CD14-positive monocyte (primary cell): ENCODE data around the gene IDS. TPM values are rescaled to one million over a fixed set of nuclear protein-coding genes. Genes with fewer than 3 reads are reported as not detected.
A peak's percentile ranks its signal among the peaks of the same experiment; 100 is the strongest.
"Not testable (repeated sequence)": the region's sequence is repeated elsewhere in the genome, so short reads cannot be mapped to it uniquely, and the experiment has no call there.

Source experiments
- DNase-seq, 3 donors: peaks; one replicate each; pipeline ENCODE4 v3.0.0-alpha.2; 2011 to 2022
- H2AFZ ChIP-seq: 2 replicates; pipeline ENCODE4 v1.6.0; 2012; ENCODE audit warnings: mild to moderate bottlenecking, low read depth, low read length, inconsistent platforms; ENCODE audit not compliant: insufficient read depth, poor library complexity, severe bottlenecking
- H3K27ac ChIP-seq, 2 donors: 1 replicate in 1 of 2; 2 replicates in 1 of 2; pipeline ENCODE4 v1.5.1; 2012 to 2013; ENCODE audit warnings: low read length in 2 of 2, control low read depth in 1 of 2, inconsistent platforms in 1 of 2, low read depth in 1 of 2, mild to moderate bottlenecking in 1 of 2
- H3K27me3 ChIP-seq, 2 donors: one replicate each; pipeline versions ENCODE4 v1.6.0 to v1.6.1; 2011 to 2013; ENCODE audit warnings: low read length in 2 of 2; ENCODE audit not compliant: control insufficient read depth in 2 of 2, insufficient read depth in 2 of 2
- H3K36me3 ChIP-seq, 2 donors: replicated peaks in 1 of 2; 1 replicate in 1 of 2; 2 replicates in 1 of 2; pipeline versions ENCODE4 v1.5.1 to v1.6.1; 2012 to 2013; ENCODE audit warnings: low read length in 2 of 2, control low read depth in 1 of 2, inconsistent platforms in 1 of 2, mild to moderate bottlenecking in 1 of 2; ENCODE audit not compliant: insufficient read depth in 2 of 2, control insufficient read depth in 1 of 2
- H3K4me1 ChIP-seq, 2 donors: 1 replicate in 1 of 2; 2 replicates in 1 of 2; pipeline versions ENCODE4 v1.5.1 to v1.6.1; 2012 to 2013; ENCODE audit warnings: low read length in 2 of 2, control low read depth in 1 of 2, inconsistent platforms in 1 of 2, mild to moderate bottlenecking in 1 of 2, moderate library complexity in 1 of 2; ENCODE audit not compliant: insufficient read depth in 2 of 2, control insufficient read depth in 1 of 2
- H3K4me2 ChIP-seq: replicated peaks from 2 replicates; pipeline ENCODE3; 2012; ENCODE audit warnings: low read length, moderate library complexity, mild to moderate bottlenecking; ENCODE audit not compliant: poor library complexity, severe bottlenecking; ENCODE audit errors: extremely low read depth
- H3K4me3 ChIP-seq, 3 experiments: fragments of 200-600 bp in 1 of 3; sonication (generic) in 1 of 3; replicated peaks in 1 of 3; 1 replicate in 2 of 3; 2 replicates in 1 of 3; pipeline ENCODE4 v1.5.1; 2011 to 2013; ENCODE audit warnings: low read length in 3 of 3, mild to moderate bottlenecking in 3 of 3, control low read depth in 2 of 3, low read depth in 2 of 3, inconsistent platforms in 1 of 3, moderate library complexity in 1 of 3
- H3K79me2 ChIP-seq: 2 replicates; pipeline ENCODE4 v1.6.0; 2012; ENCODE audit warnings: mild to moderate bottlenecking, control low read depth, inconsistent platforms, low read length, moderate library complexity; ENCODE audit not compliant: insufficient read depth
- H3K9ac ChIP-seq: 2 replicates; pipeline ENCODE4 v1.6.0; 2017; ENCODE audit warnings: low read length, mild to moderate bottlenecking; ENCODE audit not compliant: insufficient read depth, poor library complexity, severe bottlenecking
- H3K9me3 ChIP-seq, 2 donors: replicated peaks in 1 of 2; 1 replicate in 1 of 2; 2 replicates in 1 of 2; pipeline versions ENCODE4 v1.5.1 to v1.6.1; 2012 to 2013; ENCODE audit warnings: low read length in 2 of 2, control low read depth in 1 of 2; ENCODE audit not compliant: control insufficient read depth in 1 of 2, insufficient read depth in 1 of 2
- H4K20me1 ChIP-seq: 2 replicates; pipeline ENCODE4 v1.6.0; 2012; ENCODE audit warnings: mild to moderate bottlenecking, low read length, control low read depth, moderate library complexity; ENCODE audit not compliant: insufficient read depth
- H3K27ac Mint-ChIP-seq, 7 donors: one replicate each; pipeline ENCODE4 v1.8.0; 2020; ENCODE audit warnings: mild to moderate bottlenecking in 7 of 7, mixed read lengths in 7 of 7, moderate library complexity in 6 of 7, inconsistent platforms in 2 of 7
- H3K27me3 Mint-ChIP-seq, 3 donors: one replicate each; pipeline ENCODE4 v1.8.0; 2021 to 2022; ENCODE audit warnings: low read depth in 3 of 3, mild to moderate bottlenecking in 3 of 3, mixed read lengths in 3 of 3, moderate library complexity in 3 of 3, inconsistent platforms in 1 of 3
- H3K36me3 Mint-ChIP-seq, 2 donors: one replicate each; pipeline ENCODE4 v1.8.0; 2020; ENCODE audit warnings: mixed read lengths in 2 of 2, inconsistent platforms in 1 of 2, mild to moderate bottlenecking in 1 of 2
- H3K4me1 Mint-ChIP-seq: one replicate; pipeline ENCODE4 v1.8.0; 2020; ENCODE audit warnings: mild to moderate bottlenecking, mixed read lengths
- H3K4me3 Mint-ChIP-seq, 2 donors: one replicate each; pipeline ENCODE4 v1.8.0; 2020; ENCODE audit warnings: mild to moderate bottlenecking in 2 of 2, mixed read lengths in 2 of 2, moderate library complexity in 1 of 2
- H3K9me3 Mint-ChIP-seq, 7 donors: one replicate each; pipeline ENCODE4 v1.8.0; 2020 to 2022; ENCODE audit warnings: mixed read lengths in 7 of 7, mild to moderate bottlenecking in 6 of 7, moderate library complexity in 6 of 7, inconsistent platforms in 2 of 7
- WGBS: methylation state at CpG from one replicate; pipeline ENCODE4 v1.1.5; 2013; ENCODE audit warnings: missing lambda C conversion rate; ENCODE audit not compliant: insufficient coverage; 5-methylcytosine and 5-hydroxymethylcytosine counted together
- intact Hi-C, 2 donors: fragments of 100-400 bp; cut with micrococcal nuclease; formaldehyde crosslinking; loops; one replicate each; pipeline versions ENCODE4 v1.15.0 to v1.15.1; 2023
- polyA plus RNA-seq, 3 donors: library from polyadenylated mRNA; depleted of rRNA in 1 of 3; unstranded in 2 of 3; stranded (reverse) in 1 of 3; fragments of 300-500 nt in 2 of 3; fragments of >200 nt in 1 of 3; fragmentation: Illumina TruSeq in 2 of 3; gene quantifications; 1 replicate in 2 of 3; 2 replicates in 1 of 3; pipeline ENCODE4 v1.2.3, GENCODE V29; 2012 to 2021
- TF ChIP-seq, protein P1 (sequence below): fragments of 200-600 bp; IDR thresholded peaks from one replicate; pipeline ENCODE4 v1.8.0; 2022; ENCODE audit warnings: antibody characterized with exemption, mild to moderate bottlenecking

The IDS gene
- polyA plus RNA-seq, 3 donors, result 79.5 to 113 (median 94.3) TPM

DNA sequence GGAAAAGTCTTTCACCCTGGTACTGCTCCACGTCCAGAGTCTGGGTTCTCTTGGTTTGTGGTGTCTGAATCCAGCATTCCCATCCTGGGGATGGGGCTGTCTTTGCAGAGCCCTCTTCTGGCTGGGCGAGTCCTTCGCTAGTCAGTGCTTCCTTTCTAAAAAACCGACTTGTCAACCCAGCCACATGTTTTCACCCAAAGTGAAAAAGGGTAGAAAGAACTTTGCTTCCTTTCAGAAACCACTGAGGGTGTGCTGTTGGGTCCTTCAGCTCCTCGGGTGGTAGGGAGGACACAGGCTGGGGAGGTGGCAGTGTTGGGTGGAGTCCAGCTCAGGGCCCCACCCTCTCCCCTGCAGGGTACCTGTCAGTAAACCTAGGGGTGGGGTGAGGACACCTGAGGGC, 20.8 kb upstream of the IDS start:
- H3K27ac Mint-ChIP-seq, result peak overlapping the region; percentile 81 to 92 (median 89)
- H2AFZ ChIP-seq, H4K20me1 ChIP-seq, H3K9me3 ChIP-seq, H3K9ac ChIP-seq, H3K36me3 Mint-ChIP-seq, H3K36me3 ChIP-seq, H3K9me3 Mint-ChIP-seq, intact Hi-C loops, H3K27me3 ChIP-seq, H3K27me3 Mint-ChIP-seq, H3K79me2 ChIP-seq, H3K4me2 ChIP-seq: not testable (repeated sequence)
- H3K4me1 ChIP-seq, result peaks cover 12 to 14% of the 10 kb centered on the region in 2 donors
- peak overlapping the region; percentile 33 to 79 for H3K27ac ChIP-seq
- WGBS, result no CpG with 5 or more reads among the region's 5 CpGs
- peak overlapping the region in 1 of 3 experiments; percentile 14 for H3K4me3 ChIP-seq
- H3K4me1 Mint-ChIP-seq, result peaks cover 11% of the 10 kb centered on the region
- peak overlapping the region in 1 of 2 donors; percentile 21 for H3K4me3 Mint-ChIP-seq
- peak in 1 of 3 donors; percentile 17 for DNase-seq

GRCh38 chrX:149525389-149525788, 20.3 kb upstream of the IDS start:
- H2AFZ ChIP-seq, H3K27me3 ChIP-seq, intact Hi-C loops, H3K9me3 ChIP-seq, H3K27me3 Mint-ChIP-seq, H4K20me1 ChIP-seq, H3K4me3 ChIP-seq, H3K9me3 Mint-ChIP-seq, H3K4me3 Mint-ChIP-seq, H3K36me3 ChIP-seq, H3K79me2 ChIP-seq, H3K36me3 Mint-ChIP-seq, H3K4me2 ChIP-seq: not testable (repeated sequence)
- H3K4me1 ChIP-seq, result peaks cover 12 to 14% of the 10 kb centered on the region in 2 donors
- peak overlapping the region; percentile 81 to 92 (median 88) for H3K27ac Mint-ChIP-seq
- H3K9ac ChIP-seq, result peak overlapping the region; percentile 32
- H3K4me1 Mint-ChIP-seq, result peaks cover 12% of the 10 kb centered on the region
- H3K27ac ChIP-seq, result peak overlapping the region; percentile 54 to 79
- no CpG with 5 or more reads among the region's 10 CpGs for WGBS
- peak; percentile 62 to 72 (median 68) for DNase-seq

- Histone ChIP-seq H3K79me2 (no peaks in the 10 kb centered on the region), H3K9ac (no peak overlapping the region), H4K20me1 (no peaks in the 10 kb centered on the region), H3K9me3 (no peaks in the 10 kb centered on the region), H3K4me1 (peaks cover 12 to 14% of the 10 kb centered on the region in 2 donors), H3K36me3 (no peaks in the 10 kb centered on the region), H3K4me3 (no peak overlapping the region), H3K27ac (no peak overlapping the region), H3K4me2 (no peak overlapping the region), H2AFZ (no peak overlapping the region), H3K27me3 (peaks cover 0 to 2% of the 10 kb centered on the region in 2 donors)
- WGBS, result no CpG with 5 or more reads among the region's 2 CpGs
- no peaks in the 10 kb centered on the region for H3K36me3 Mint-ChIP-seq
- intact Hi-C loops, result no loop called here
- H3K4me1 Mint-ChIP-seq, result peaks cover 12% of the 10 kb centered on the region
- H3K4me3 Mint-ChIP-seq, result no peak overlapping the region
- H3K9me3 Mint-ChIP-seq, result peaks cover 0 to 2% (median 0%) of the 10 kb centered on the region in 7 donors
- DNase-seq, result no peak
- H3K27me3 Mint-ChIP-seq, result peaks cover 0 to 12% (median 11%) of the 10 kb centered on the region in 3 donors
- peak overlapping the region in 1 of 7 donors; percentile 63 for H3K27ac Mint-ChIP-seq
- TF ChIP-seq, protein P1, sequence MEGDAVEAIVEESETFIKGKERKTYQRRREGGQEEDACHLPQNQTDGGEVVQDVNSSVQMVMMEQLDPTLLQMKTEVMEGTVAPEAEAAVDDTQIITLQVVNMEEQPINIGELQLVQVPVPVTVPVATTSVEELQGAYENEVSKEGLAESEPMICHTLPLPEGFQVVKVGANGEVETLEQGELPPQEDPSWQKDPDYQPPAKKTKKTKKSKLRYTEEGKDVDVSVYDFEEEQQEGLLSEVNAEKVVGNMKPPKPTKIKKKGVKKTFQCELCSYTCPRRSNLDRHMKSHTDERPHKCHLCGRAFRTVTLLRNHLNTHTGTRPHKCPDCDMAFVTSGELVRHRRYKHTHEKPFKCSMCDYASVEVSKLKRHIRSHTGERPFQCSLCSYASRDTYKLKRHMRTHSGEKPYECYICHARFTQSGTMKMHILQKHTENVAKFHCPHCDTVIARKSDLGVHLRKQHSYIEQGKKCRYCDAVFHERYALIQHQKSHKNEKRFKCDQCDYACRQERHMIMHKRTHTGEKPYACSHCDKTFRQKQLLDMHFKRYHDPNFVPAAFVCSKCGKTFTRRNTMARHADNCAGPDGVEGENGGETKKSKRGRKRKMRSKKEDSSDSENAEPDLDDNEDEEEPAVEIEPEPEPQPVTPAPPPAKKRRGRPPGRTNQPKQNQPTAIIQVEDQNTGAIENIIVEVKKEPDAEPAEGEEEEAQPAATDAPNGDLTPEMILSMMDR, result no peak
Observed at GRCh38 chrX:149522916-149523315, 17.8 kb upstream of the IDS start.
